H9 (cell line): ENCODE data around the gene SERPINE2. TPM values are rescaled to one million over a fixed set of nuclear protein-coding genes. Genes with fewer than 3 reads are reported as not detected.

ENCODE experiments used
- DNase-seq: peaks from one replicate; pipeline ENCODE4 v3.0.0-alpha.2; 2017
- H2AFZ ChIP-seq: one replicate; pipeline ENCODE4 v1.6.1; 2013; ENCODE audit warnings: mild to moderate bottlenecking, low read length, control low read depth, moderate library complexity
- H2AK5ac ChIP-seq: 2 replicates; pipeline ENCODE4 v1.6.1; 2013; ENCODE audit warnings: low read length, control low read depth, mixed read lengths; ENCODE audit not compliant: insufficient read length
- H2BK120ac ChIP-seq: one replicate; pipeline ENCODE4 v1.6.1; 2013; ENCODE audit warnings: low read depth, mild to moderate bottlenecking, low read length, control low read depth, inconsistent platforms; ENCODE audit not compliant: poor library complexity, severe bottlenecking
- H2BK12ac ChIP-seq: 2 replicates; pipeline ENCODE4 v1.6.1; 2013; ENCODE audit warnings: low read length, control low read depth, mixed read lengths, low read depth; ENCODE audit not compliant: insufficient read length
- H2BK15ac ChIP-seq: 2 replicates; pipeline ENCODE4 v1.6.1; 2013; ENCODE audit warnings: low read depth, low read length, control low read depth
- H2BK20ac ChIP-seq: one replicate; pipeline ENCODE4 v1.6.1; 2013; ENCODE audit warnings: low read depth, mild to moderate bottlenecking, low read length, control low read depth, inconsistent platforms; ENCODE audit not compliant: poor library complexity, severe bottlenecking
- H2BK5ac ChIP-seq: 2 replicates; pipeline ENCODE4 v1.6.1; 2013; ENCODE audit warnings: low read length, control low read depth, mixed read lengths; ENCODE audit not compliant: insufficient read length
- H3K14ac ChIP-seq: 2 replicates; pipeline ENCODE4 v1.6.1; 2013; ENCODE audit warnings: low read length, control low read depth; ENCODE audit not compliant: insufficient read depth
- H3K18ac ChIP-seq: 2 replicates; pipeline ENCODE4 v1.6.1; 2013; ENCODE audit warnings: low read depth, mild to moderate bottlenecking, mixed read lengths, low read length, control low read depth; ENCODE audit not compliant: insufficient read length
- H3K23ac ChIP-seq: 2 replicates; pipeline ENCODE4 v1.6.1; 2013; ENCODE audit warnings: low read length, control low read depth, mixed read lengths, low read depth; ENCODE audit not compliant: insufficient read length
- H3K23me2 ChIP-seq: 2 replicates; pipeline ENCODE4 v1.6.1; 2013; ENCODE audit warnings: low read depth, mild to moderate bottlenecking, mixed read lengths, low read length, control low read depth; ENCODE audit not compliant: insufficient read length, poor library complexity, severe bottlenecking
- H3K27ac ChIP-seq: 2 replicates; pipeline ENCODE4 v1.5.1; 2013; ENCODE audit warnings: low read length, control low read depth, mixed read lengths, low read depth; ENCODE audit not compliant: insufficient read length
- H3K27me3 ChIP-seq: 2 replicates; pipeline ENCODE4 v1.6.1; 2013; ENCODE audit warnings: low read length, control low read depth, inconsistent platforms; ENCODE audit not compliant: insufficient read depth
- H3K4ac ChIP-seq: 2 replicates; pipeline ENCODE4 v1.6.1; 2013; ENCODE audit warnings: low read depth, mild to moderate bottlenecking, control low read depth, inconsistent platforms, low read length, moderate library complexity
- H3K4me1 ChIP-seq: 2 replicates; pipeline ENCODE4 v1.6.1; 2013; ENCODE audit warnings: low read length, control low read depth, inconsistent platforms; ENCODE audit not compliant: insufficient read depth
- H3K4me2 ChIP-seq: 2 replicates; pipeline ENCODE4 v1.6.1; 2013; ENCODE audit warnings: low read length, control low read depth, mixed read lengths; ENCODE audit not compliant: insufficient read length, insufficient read depth
- H3K56ac ChIP-seq: 2 replicates; pipeline ENCODE4 v1.6.1; 2013; ENCODE audit warnings: low read depth, mild to moderate bottlenecking, mixed read lengths, low read length, control low read depth; ENCODE audit not compliant: insufficient read length
- H3K79me1 ChIP-seq: 2 replicates; pipeline ENCODE4 v1.6.1; 2013; ENCODE audit warnings: low read depth, mild to moderate bottlenecking, moderate library complexity, low read length, control low read depth, inconsistent platforms; ENCODE audit not compliant: insufficient read depth, poor library complexity, severe bottlenecking
- H3K79me2 ChIP-seq: 2 replicates; pipeline ENCODE4 v1.6.1; 2013; ENCODE audit warnings: low read length, control low read depth, inconsistent platforms; ENCODE audit not compliant: insufficient read depth
- H3K9ac ChIP-seq: 2 replicates; pipeline ENCODE4 v1.6.1; 2013; ENCODE audit warnings: low read length, control low read depth, mixed read lengths; ENCODE audit not compliant: insufficient read length; ENCODE audit errors: extremely low read depth
- H3K9me3 ChIP-seq: one replicate; pipeline ENCODE4 v1.6.1; 2013; ENCODE audit warnings: low read depth, low read length, inconsistent platforms; ENCODE audit not compliant: control insufficient read depth
- H3T11ph ChIP-seq: one replicate; pipeline ENCODE4 v1.6.1; 2013; ENCODE audit warnings: mild to moderate bottlenecking, low read length, control low read depth, inconsistent platforms
- H4K20me1 ChIP-seq: one replicate; pipeline ENCODE4 v1.6.1; 2013; ENCODE audit not compliant: control insufficient read depth, insufficient read length, insufficient read depth
- H4K5ac ChIP-seq: 2 replicates; pipeline ENCODE4 v1.6.1; 2013; ENCODE audit warnings: low read depth, mild to moderate bottlenecking, mixed read lengths, low read length, control low read depth; ENCODE audit not compliant: insufficient read length
- H4K8ac ChIP-seq: replicated peaks from 2 replicates; pipeline ENCODE4 v1.6.1; 2013; ENCODE audit warnings: low read length, control low read depth, mixed read lengths, low read depth; ENCODE audit not compliant: insufficient read length
- H4K91ac ChIP-seq: 2 replicates; pipeline ENCODE4 v1.6.1; 2013; ENCODE audit warnings: low read depth, mild to moderate bottlenecking, moderate library complexity, mixed read lengths, low read length, control low read depth; ENCODE audit not compliant: insufficient read length
- H3K27ac Mint-ChIP-seq, 3 experiments: 2 replicates in 2 of 3; 3 replicates in 1 of 3; pipeline ENCODE4 v1.8.0; 2020 to 2021; ENCODE audit warnings: mixed read lengths in 3 of 3, mild to moderate bottlenecking in 1 of 3, moderate library complexity in 1 of 3
- H3K27me3 Mint-ChIP-seq: 2 replicates; pipeline ENCODE4 v1.8.0; 2021; ENCODE audit warnings: low read depth, mild to moderate bottlenecking, moderate library complexity, mixed read lengths
- H3K36me3 Mint-ChIP-seq, 3 experiments: 2 replicates in 2 of 3; 3 replicates in 1 of 3; pipeline ENCODE4 v1.8.0; 2020 to 2021; ENCODE audit warnings: low read depth in 3 of 3, mixed read lengths in 3 of 3; ENCODE audit not compliant: insufficient read depth in 1 of 3
- H3K4me1 Mint-ChIP-seq, 2 experiments: 2 replicates each; pipeline ENCODE4 v1.8.0; 2020; ENCODE audit warnings: mixed read lengths in 2 of 2
- H3K4me3 Mint-ChIP-seq, 2 experiments: 2 replicates in 1 of 2; 3 replicates in 1 of 2; pipeline ENCODE4 v1.8.0; 2020 to 2021; ENCODE audit warnings: mild to moderate bottlenecking in 2 of 2, mixed read lengths in 2 of 2, moderate library complexity in 1 of 2
- H3K9me3 Mint-ChIP-seq, 2 experiments: 2 replicates in 1 of 2; 3 replicates in 1 of 2; pipeline ENCODE4 v1.8.0; 2020; ENCODE audit warnings: mild to moderate bottlenecking in 2 of 2, mixed read lengths in 2 of 2, moderate library complexity in 1 of 2
- WGBS: extraction: QIAGEN DNeasy Blood & Tissue Kit; methylation state at CpG from one replicate; pipeline ENCODE4 v1.1.7; 2013; ENCODE audit warnings: missing lambda C conversion rate, low lambda C conversion rate, mixed read lengths; ENCODE audit not compliant: insufficient read length; ENCODE audit errors: extremely low coverage; 5-methylcytosine and 5-hydroxymethylcytosine counted together
- total RNA-seq: library from RNA; stranded (reverse); gene quantifications from 2 replicates; pipeline ENCODE4 v1.2.1, GENCODE V29; 2021
- TF ChIP-seq, protein P1 (sequence below): fragments of 200-600 bp; sonication (generic); conservative IDR thresholded peaks from 3 replicates; pipeline ENCODE4 v1.8.0; 2021; ENCODE audit warnings: antibody characterized with exemption, mild to moderate bottlenecking

Gene SERPINE2
- total RNA-seq, 1 experiment from 2014 or later = 40.0 TPM

DNA sequence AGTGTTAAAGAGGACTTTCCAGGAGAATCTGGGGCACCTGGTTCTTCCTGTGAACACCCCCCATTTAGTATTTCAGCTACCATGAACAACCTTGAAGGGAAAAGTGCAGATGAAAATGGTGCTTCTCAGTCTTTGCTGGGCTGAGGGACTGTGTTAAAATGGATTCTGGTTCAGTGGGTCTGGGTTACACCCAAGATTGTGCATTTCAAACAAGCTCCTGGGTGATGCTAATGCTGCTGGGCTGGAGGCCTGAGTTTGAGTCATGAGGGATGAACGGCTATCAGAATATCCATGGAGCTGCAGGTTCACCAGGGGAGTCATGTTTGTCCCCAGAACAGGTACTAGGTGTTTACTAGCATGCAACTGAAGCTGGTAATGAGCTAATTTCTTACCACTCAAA is 57.8 kb downstream of the SERPINE2 start:
- Histone ChIP-seq H2AFZ (no peak overlapping the region), H4K20me1 (no peaks in the 10 kb centered on the region), H3K27me3 (no peaks in the 10 kb centered on the region), H2BK12ac (no peak overlapping the region), H3T11ph (no peak overlapping the region), H3K27ac (no peak overlapping the region), H2BK5ac (no peak overlapping the region), H2BK20ac (no peak overlapping the region), H3K14ac (no peak overlapping the region), H2AK5ac (no peak overlapping the region), H3K23ac (no peak overlapping the region), H3K9ac (no peak overlapping the region), H2BK15ac (no peak overlapping the region), H3K79me2 (no peaks in the 10 kb centered on the region), H3K79me1 (no peaks in the 10 kb centered on the region), H3K23me2 (no peaks in the 10 kb centered on the region), H3K56ac (no peak overlapping the region), H3K18ac (no peak overlapping the region), H3K4me1 (no peaks in the 10 kb centered on the region), H3K9me3 (no peaks in the 10 kb centered on the region), H3K4ac (no peak overlapping the region), H3K4me2 (no peak overlapping the region), H4K8ac (no peak overlapping the region), H4K91ac (no peak overlapping the region), H2BK120ac (no peak overlapping the region), H4K5ac (no peak overlapping the region)
- no CpG with 5 or more reads among the region's 1 CpG for WGBS
- DNase-seq = no peak
- H3K9me3 Mint-ChIP-seq = no peaks in the 10 kb centered on the region
- TF ChIP-seq, protein P1, sequence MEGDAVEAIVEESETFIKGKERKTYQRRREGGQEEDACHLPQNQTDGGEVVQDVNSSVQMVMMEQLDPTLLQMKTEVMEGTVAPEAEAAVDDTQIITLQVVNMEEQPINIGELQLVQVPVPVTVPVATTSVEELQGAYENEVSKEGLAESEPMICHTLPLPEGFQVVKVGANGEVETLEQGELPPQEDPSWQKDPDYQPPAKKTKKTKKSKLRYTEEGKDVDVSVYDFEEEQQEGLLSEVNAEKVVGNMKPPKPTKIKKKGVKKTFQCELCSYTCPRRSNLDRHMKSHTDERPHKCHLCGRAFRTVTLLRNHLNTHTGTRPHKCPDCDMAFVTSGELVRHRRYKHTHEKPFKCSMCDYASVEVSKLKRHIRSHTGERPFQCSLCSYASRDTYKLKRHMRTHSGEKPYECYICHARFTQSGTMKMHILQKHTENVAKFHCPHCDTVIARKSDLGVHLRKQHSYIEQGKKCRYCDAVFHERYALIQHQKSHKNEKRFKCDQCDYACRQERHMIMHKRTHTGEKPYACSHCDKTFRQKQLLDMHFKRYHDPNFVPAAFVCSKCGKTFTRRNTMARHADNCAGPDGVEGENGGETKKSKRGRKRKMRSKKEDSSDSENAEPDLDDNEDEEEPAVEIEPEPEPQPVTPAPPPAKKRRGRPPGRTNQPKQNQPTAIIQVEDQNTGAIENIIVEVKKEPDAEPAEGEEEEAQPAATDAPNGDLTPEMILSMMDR = no peak
- H3K27ac Mint-ChIP-seq = peak overlapping the region in 1 of 3 experiments; percentile 28; a peak in 1 of 7 replicates
- H3K36me3 Mint-ChIP-seq = peaks cover 2 to 13% (median 11%) of the 10 kb centered on the region in 3 experiments
- H3K27me3 Mint-ChIP-seq = no peaks in the 10 kb centered on the region; the same call in 1 of the 2 replicates
- no peaks in the 10 kb centered on the region for H3K4me1 Mint-ChIP-seq
- no peak overlapping the region for H3K4me3 Mint-ChIP-seq
